H1 (cell line): Measurements from ENCODE around the gene BORCS6. TPM values are rescaled to one million over a fixed set of nuclear protein-coding genes. Genes with fewer than 3 reads are reported as not detected.

Experiments used
- ASH2L ChIP-seq: fragments of 200-600, 300-600 bp; sonication (generic); IDR thresholded peaks from one replicate; pipeline ENCODE4 v1.7.1; 2017; ENCODE audit warnings: low read length
- EP300 ChIP-seq, 2 experiments: IDR thresholded peaks; 1 replicate in 1 of 2; 2 replicates in 1 of 2; pipeline ENCODE4 v1.6.1; 2011 to 2012; ENCODE audit warnings: low read depth in 2 of 2, low read length in 2 of 2, mild to moderate bottlenecking in 2 of 2, borderline replicate concordance in 1 of 2, inconsistent platforms in 1 of 2, moderate library complexity in 1 of 2
- EZH2 ChIP-seq: fragments of 200-600 bp; sonication (generic); IDR thresholded peaks from 2 replicates; pipeline ENCODE4 v1.7.1; 2012; ENCODE audit warnings: low read depth, mild to moderate bottlenecking, moderate library complexity, low read length, inconsistent platforms; ENCODE audit not compliant: severe bottlenecking
- KDM4A ChIP-seq: IDR thresholded peaks from one replicate; pipeline ENCODE4 v1.7.1; 2012; ENCODE audit warnings: low read depth, mild to moderate bottlenecking, moderate library complexity, low read length, inconsistent platforms; ENCODE audit not compliant: severe bottlenecking
- MAFK ChIP-seq: IDR thresholded peaks from 2 replicates; pipeline ENCODE4 v1.6.1; 2012; ENCODE audit warnings: low read depth, mild to moderate bottlenecking, improper control_type of control experiment, low read length
- NRF1 ChIP-seq: IDR thresholded peaks from 2 replicates; pipeline ENCODE4 v1.6.1; 2011; ENCODE audit warnings: mild to moderate bottlenecking, low read depth, low read length, improper control_type of control experiment
- RXRA ChIP-seq: IDR thresholded peaks from 2 replicates; pipeline ENCODE4 v1.6.1; 2011; ENCODE audit warnings: low read depth, mild to moderate bottlenecking, low read length, moderate library complexity; ENCODE audit not compliant: insufficient read depth
- polyA plus RNA-seq, 7 experiments: library from polyadenylated mRNA; depleted of rRNA in 3 of 7; stranded (reverse) in 5 of 7; unstranded in 2 of 7; fragments of >200 nt in 5 of 7; fragments of 200-250 nt in 2 of 7; gene quantifications; 1 replicate in 5 of 7; 2 replicates in 1 of 7; 4 replicates in 1 of 7; pipeline versions ENCODE4 v1.2.1 to v1.2.3, GENCODE V29; 2011 to 2013; ENCODE audit warnings: missing spikeins in 2 of 7, mixed read lengths in 2 of 7
- total RNA-seq: library from RNA; stranded (reverse); fragmentation: NEBNext Ultra II Directional; extraction: Animal tissue kit (Norgen Biotek cat#: 25700); gene quantifications from 2 replicates; pipeline ENCODE4 v1.2.1, GENCODE V29; 2021
- TF ChIP-seq, protein P1 (sequence below): IDR thresholded peaks from 2 replicates; pipeline ENCODE4 v1.6.1; 2011; ENCODE audit warnings: low read length, improper control_type of control experiment

Gene BORCS6
- total and polyA plus RNA-seq, 2 of the 8 experiments (the other 6 are each of a cell fraction or from before 2014, with no cell fraction given): 3.3 to 3.6 TPM

DNA sequence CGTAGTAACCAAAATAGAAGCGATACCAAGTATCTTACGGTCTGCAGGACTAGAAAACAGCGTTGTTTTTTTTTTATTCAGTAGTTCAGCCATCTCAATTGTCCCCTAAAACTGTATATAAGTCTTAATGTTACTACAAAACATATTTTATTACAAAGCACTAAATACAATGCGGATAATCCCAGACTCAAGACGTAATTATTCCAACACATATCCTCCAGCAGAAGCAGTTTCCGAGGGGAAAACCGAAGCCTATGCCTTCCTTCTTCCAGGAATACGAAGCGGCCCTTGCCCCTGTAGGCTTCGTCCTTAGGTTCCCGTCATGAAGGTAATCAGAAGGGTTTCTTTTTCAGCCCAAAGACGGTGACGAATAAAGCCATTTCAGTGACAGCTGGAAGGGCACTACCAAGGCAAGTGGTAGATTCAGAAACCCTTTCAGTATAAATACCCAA is 16.1 kb downstream of the BORCS6 start (continued):
- TF ChIP-seq NRF1 (no peak), MAFK (peak; percentile 94), RXRA (no peak), EP300 (IDR thresholded peaks at IDR 0.05; ENCODE audit: borderline replicate concordance in 1 of 2, low read depth in 2 of 2, low read length in 2 of 2) (no peak), ASH2L (peak; percentile 54), EZH2 (no peak), KDM4A (no peak)
- TF ChIP-seq, protein P1, sequence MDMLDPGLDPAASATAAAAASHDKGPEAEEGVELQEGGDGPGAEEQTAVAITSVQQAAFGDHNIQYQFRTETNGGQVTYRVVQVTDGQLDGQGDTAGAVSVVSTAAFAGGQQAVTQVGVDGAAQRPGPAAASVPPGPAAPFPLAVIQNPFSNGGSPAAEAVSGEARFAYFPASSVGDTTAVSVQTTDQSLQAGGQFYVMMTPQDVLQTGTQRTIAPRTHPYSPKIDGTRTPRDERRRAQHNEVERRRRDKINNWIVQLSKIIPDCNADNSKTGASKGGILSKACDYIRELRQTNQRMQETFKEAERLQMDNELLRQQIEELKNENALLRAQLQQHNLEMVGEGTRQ: no peak
